ENCODE results near the gene PI4KB. TPM values are rescaled to one million over a fixed set of nuclear protein-coding genes. Genes with fewer than 3 reads are reported as not detected.
"Not testable (repeated sequence)": the region's sequence is repeated elsewhere in the genome, so short reads cannot be mapped to it uniquely, and the experiment has no call there.

PI4KB gene
- total RNA-seq = 43.4 and 57.0 TPM in 2 replicates

DNA sequence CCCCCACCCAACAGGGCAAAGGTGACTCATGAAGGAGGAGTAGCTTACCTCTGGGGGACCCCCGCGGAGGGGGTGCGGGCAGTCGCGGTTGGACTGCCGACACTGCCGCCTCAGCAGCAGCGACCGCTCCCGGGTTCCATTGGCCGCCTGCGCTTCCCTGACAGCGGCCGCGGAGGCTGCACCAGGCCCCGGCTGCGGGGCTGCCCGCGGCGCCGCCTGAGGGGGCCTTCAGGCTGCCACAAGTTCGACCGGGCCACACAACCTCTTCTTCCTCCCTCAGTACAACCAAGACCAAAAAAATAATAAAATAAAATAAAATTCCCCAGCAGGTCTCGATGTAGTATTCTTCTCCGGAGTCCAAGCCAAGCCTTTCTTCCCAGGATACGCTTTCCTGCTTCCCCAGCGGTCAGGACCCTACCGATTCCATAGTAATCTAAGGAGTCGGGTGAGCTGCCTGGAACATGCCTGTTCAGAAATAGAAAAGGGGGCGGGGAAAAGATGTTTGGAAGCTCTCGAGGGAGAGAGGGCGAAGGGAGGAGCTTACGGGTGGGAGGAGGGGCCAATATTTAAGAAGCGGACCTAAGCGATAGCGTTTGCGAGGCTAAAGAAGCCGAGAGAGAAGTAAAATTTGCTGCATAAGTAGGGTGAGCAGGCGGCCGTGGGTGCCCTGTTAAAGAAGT, at the start of gene PI4KB:
TSS of gene PI4KB (minus strand) at position 194 of the 680 bp plus-strand sequence. CDS start 10,935 bp downstream, outside the sequence.
- peak; percentile 97 for DNase-seq (ENCODE audit: low read depth)

DNA sequence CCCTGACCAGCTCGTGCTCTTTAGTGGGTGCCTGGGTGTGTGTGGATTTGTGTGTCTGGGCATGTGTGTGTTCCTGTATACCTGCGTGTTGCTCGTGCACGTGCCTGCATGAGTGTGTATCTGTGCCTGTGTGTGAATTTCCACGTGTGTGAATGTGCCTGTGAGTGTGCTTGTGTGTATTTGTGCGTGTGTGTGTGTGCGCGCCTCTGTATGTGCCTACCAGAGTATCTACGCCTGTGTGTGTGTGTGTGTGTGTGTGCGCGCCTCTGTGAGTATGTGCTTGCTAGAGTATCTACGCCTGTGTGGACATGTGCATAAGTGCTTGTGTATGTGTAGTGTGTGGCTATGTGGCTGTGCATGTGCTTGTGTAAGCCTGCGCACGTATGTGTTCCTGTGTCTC, 46.0 kb upstream of the PI4KB start:
- no peak for DNase-seq (ENCODE audit: low read depth)

DNA sequence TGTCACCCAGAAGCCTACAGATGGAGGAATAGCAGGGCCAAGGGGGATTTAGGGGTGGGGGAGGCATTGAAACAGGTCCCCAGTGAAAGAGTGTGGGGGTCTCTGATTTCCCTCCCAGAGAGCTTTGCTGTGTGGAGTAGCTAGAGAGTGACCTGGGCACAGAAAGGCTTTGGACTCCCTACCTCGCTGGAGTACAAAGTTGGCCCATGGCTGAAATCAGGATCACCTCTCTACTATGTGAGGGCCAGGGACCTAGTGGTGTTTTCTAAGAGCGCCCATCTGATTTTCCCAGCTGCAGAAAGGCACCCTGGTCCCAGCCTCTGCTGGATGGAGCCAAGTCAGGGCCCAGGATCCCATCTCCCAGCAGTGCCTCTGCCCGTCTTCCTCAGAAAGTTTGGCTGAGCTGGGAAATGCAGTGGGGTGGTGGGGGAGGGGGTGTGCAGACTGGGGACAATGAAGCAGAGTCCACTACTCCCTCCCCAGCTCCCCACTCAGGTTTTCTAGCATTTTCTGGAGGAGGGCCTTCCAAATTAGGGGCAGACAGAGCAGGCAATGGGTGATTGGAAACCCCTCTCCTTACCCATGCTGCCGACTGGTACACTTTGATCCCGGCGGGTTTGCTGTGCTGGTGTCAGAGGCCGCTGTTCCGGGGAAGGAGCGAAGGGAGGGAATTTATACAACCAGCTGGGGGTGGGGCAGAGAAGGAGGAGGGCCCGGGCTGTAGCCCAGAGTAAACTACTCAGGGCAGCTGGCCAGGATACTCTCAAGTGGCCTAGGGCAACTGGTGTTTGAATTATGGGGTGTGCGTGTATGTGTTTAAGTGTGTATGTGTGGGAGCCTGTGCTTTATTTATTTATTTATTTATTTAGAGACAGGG, 45.1 kb upstream of the PI4KB start, which contains the start of gene SELENBP1:
TSS of gene SELENBP1 (minus strand) at position 648 of the 877 bp plus-strand sequence. CDS start at position 584, 64 bp downstream.
- DNase-seq (ENCODE audit: low read depth) = peak; percentile 61

DNA sequence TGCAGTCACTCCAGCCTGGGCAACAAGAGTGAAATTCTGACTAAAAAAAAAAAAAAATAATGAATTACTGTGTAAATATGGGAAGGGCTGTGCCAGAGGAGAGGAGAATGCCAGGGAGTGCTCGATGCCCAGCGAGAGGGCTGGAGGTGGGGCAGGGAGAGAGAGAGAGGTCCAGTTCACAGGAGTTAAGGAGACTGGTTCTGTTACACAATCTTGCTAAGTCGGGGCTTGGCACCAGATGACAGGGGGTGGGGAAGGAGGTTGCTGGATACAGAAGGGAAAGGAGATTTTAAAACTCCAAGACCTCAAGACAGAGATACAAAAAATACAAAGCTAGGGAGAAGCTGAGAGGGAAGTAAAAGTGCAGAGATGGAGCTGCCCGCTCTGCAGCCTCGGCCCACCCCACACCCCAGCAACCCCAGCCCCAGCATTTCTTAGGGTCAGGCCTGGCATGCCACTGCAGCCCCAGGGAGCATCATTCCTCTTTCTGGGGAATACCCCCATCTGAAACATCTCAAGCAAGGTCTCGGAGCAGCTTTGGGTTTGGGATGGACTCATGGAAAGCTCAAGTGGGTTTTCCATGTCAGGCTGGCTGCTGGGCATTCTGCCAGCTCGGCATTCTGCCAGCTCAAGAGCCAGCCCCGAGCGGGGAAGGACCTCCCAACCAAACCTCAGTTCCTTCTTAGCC, 44.3 kb upstream of the PI4KB start:
- DNase-seq (ENCODE audit: low read depth) = peak; percentile 82

DNA sequence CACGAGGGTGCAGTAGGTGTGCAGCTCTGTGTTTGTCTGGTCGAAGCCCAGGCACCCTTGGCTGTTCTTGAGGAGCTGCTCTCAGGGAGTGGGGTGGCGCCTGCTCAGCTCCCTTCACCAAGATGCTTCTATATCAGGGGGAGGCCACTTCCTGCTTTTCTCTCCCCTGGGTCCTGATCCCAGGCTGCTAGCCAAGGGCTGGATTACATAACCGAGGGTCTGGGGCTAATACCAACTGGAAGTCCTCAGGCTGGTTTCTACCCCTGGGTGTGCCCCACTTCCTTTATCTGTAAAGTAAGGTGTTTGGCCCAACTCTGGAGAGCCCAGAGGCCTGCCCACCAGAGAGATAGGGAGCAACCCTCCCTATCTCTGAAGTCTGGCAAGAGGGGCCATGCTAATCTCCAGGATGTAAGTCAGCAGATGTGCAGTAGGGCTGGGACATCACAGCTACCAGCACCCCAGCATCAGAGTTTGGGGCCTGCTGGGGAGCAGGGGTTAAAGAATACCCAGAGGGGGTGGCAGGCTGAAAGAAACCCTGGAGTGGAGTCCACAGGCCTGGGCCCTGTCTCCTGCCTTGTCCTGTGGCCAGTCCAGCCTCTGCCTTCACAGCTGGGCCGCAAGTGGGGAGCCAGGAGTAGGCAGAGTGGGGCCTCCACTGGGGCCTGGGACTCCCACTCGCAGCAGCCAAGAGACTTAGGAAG, 43.1 kb upstream of the PI4KB start:
- DNase-seq (ENCODE audit: low read depth) = no peak

DNA sequence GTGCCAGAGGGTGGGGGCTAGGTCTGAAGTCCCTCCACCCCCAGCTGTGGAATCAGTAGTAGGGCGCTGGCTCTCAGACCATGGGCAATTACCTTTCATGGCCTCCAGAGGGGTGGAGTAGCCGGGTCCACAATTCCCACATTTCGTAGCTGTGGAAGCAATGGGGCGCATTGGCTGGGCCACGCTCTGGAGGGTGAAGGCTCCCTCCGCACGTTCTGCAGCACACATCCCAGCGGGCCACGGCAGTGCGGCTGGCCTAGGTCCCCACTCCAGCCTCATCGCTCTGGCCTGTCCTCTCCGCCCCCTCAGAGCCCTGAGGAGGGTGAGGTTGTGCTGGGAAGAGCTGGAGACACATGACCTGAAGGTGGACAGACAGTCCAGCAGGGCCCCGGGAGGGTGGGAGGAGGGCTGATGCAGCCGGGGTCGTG, 42.4 kb upstream of the PI4KB start:
- DNase-seq (ENCODE audit: low read depth) = no peak

DNA sequence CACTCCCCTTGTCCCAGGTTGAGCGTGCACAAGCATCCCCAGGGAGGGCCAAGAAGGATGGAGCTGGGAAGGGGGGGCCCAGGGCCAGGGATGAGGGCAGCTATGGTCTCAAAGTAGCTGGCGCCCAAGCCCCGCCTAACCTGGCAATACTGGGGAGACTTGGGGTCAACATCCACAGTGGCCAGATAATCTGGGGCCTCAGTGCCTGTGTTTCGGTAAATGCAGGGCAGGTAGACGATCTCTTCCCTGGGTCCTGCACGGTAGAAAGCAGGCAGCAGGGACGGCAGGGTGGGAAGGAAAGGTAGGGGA, 42.0 kb upstream of the PI4KB start:
- no peak for DNase-seq (ENCODE audit: low read depth)

DNA sequence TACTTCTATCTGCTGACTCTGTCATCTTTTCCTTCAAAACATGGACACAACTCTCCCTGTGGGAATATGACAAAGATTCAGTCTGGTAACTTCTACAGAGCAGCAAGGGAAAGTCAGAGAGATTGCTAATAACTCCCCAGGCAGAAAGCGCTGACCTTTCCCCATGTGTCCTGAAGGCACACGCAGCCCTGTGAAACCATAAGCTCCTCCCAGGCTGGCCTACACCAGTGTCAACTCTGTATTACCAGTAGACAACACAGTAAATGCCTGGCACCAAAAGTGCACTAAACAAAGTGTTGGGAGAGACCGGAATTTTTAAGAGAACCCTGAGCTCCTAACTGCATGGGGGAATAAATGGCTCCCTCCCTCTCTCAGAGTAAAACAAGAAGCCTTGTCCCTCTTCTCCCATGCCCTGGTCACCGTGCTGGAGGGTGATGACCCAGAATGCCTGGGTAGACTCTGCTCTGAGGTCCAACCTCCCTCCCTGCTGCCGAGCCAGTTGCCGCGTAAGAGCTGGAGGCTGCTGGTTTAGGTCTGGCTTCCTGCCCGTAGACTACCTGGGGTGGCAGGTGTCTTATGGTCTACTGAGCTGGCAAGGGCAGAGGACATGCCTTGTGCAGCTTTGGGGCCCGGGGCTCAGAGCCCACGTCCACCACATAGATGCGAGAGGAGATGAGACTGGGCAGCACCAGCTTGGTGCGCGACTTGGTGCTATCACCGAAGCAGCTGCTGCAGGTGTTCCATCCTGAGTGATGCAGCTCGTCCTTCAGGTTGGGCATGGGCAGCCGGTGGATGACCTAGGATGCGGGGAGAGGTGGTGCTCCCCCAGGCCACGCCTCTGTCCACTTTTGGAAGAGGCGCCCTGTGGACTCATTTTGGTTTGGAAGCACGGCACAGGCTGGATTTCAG, 41.4 kb upstream of the PI4KB start:
- DNase-seq (ENCODE audit: low read depth) = peak; percentile 28

DNA sequence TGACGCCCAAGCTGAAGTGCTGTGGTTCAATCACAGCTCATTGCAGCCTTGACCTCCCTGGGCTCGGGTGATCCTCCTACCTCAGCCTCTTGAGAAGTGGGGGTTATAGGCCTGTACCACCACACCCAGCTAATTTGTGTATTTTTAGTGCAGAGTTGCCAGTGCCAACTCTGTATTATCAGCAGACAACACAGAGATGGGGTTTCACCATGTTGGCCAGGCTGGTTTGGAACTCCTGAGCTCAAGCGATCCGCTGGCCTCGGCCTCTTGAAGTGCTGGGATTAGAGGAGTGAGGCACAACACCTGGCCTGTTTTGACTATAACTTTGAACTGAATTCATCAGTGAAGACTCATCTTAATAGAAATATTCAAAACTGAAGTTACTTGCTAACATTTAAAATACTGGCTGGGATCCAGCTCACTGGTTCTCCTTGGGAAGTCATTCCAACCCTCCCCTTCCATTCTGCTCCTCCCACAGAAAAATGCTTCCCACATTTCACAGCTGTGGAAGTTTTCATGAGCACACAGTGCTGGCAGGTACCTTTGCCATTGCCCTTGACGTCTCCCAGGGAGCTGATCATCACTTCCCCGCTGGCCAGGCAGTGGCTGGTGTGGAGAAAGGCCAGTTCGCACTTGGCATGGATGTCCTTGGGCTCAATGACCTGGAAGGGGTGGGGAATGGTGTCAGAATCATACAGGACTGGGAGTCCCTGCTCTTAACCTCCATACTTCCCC, 40.6 kb upstream of the PI4KB start:
- DNase-seq (ENCODE audit: low read depth) = peak; percentile 6

DNA sequence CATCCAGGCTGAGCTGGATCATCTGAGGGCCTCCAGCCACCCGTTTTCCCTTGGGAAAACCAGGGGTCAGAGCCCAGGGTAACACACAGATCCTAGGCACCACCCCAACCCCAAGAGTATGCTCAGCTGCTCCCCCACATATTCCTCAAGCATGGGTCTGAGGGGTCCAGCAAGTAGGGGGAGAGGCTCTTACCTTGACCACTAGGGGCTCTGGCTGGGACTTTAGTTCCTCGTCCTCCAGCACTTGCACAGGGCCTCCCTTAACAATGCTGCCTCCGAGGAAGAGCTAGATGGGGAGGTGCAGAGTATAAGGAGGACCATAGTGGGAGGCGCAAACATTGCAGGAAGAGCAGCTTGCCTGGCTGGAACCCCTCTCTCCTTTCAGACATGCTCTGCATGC, 37.8 kb upstream of the PI4KB start:
- no peak for DNase-seq (ENCODE audit: low read depth)

DNA sequence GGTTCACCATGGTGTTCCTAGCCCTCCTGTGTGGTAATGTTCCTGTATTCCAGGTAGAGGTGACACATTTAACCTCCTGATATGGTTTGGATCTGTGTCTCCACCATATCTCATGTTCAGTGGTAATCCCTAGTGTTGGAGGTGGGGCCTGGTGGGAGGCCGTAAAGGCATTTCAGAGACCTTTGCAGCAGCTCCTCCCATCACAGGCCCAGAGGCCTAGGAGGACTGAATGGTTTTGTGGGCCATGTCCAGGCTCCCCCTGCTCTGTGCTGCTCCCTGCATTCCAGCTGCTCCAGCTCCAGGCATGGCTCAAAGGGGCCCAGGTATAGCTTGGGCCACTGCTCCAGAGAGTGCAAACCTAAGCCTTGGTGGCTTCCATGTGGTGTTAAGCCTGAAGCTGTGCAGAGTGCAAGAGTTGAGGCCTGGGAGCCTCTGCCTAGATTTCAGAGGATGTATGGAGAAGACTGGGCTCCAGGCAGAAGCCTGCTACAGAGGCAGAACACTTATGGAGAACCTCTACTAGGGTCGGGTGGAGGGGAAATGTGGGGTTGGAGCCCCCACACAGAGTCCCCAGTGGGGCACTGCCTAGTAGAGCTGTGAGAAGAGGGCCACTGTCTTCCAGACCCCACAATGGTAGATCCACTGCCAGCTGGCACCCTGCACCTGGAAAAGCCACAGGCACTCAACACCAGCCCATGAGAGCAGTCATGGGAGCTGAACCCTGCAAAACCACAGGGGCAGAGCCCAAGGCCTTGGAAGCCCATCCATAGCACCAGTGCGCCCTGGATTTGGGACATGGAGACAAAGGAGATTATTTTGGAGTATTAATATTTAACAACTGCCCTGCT, 35.3 kb upstream of the PI4KB start:
- no peak for DNase-seq (ENCODE audit: low read depth)

DNA sequence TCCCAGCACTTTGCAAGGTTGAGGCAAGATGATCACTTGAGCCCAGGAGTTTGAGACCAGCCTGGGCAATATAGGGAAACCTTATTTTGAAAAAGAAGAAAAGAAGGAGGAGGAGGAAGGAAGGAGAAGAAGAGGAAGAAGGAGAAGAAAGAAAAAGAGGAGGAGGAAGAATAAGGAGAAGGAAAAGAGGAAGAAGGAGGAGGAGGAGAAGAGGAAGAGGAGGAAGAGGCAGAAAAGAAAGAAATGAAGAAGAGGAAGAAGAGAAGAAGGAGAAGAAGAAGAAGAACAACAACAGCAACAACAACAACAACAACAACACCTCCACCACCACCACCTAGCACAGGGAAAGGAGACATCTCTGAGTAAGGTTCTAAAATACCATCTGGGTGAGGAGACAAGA, 34.7 kb upstream of the PI4KB start:
- DNase-seq (ENCODE audit: low read depth) = no peak

DNA sequence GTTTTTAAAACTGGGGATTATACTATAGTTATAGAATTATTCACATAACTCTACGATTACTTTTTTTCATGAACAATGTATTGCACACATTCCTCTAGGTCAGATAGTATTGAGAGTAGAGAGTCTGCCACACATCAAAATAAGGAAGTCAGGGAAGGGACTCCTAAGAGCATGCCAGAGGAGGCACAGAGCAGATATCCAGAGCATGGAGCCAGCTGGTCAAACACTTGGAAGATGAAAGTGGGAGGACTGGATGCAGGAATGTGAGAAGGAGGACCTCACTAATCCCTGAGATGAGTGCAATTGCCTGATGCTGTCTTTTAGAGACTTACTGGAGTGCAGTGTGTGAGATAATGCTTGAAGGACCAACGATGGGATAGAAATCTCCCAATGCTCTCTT, 29.5 kb upstream of the PI4KB start:
- DNase-seq (ENCODE audit: low read depth) = no peak

DNA sequence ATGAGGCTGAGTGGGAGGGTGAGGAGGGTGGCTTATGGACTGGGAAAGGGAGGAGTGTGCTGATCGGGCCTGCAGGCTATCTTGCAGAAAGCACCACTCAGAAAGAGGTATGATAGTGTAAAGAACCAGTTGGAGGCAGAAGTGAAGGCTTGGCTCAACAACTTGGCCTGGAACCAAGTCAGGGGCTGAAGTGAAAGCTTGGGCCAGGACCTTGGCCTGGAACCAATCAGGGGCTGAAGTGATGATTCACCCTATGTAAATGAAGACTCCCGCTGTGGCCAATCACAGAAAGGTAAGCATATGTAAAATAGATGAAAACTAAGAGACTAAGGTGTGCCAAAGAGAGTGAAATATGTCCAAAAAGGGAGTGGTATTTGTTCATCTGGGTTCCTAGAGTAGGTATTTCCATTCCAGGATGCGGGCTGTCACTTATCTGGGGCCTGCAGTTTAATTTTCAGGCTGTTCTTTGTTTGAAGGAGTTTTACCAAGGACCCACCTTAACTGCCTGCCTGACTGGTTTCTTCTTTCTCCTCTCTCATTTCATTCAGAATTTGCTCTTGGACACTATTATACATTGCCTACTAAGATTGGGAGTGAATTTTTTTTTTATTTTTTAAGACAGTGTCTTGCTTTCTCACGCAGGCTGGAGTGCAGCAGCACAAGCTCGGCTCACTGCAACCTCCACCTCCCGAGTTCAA, 25.0 kb upstream of the PI4KB start:
- peak; percentile 31 for DNase-seq (ENCODE audit: low read depth)

DNA sequence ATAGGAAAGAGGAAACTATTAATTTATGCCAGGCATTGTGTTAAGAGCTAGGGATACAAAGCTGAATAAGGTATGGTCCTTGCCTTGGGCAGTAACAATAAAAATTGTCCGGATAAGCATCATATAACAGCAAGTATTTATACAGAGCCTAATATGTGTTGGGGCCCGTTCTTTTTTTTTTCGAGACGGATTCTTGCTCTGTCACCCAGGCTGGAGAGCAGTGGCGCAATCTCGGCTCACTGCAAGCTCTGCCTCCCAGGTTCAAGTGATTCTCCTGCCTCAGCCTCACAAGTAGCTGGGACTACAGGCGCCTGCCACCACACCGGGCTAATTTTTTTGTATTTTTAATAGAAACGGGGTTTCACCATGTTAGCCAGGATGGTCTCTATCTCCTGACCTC, 23.1 kb upstream of the PI4KB start:
- DNase-seq (ENCODE audit: low read depth) = not testable (repeated sequence)

DNA sequence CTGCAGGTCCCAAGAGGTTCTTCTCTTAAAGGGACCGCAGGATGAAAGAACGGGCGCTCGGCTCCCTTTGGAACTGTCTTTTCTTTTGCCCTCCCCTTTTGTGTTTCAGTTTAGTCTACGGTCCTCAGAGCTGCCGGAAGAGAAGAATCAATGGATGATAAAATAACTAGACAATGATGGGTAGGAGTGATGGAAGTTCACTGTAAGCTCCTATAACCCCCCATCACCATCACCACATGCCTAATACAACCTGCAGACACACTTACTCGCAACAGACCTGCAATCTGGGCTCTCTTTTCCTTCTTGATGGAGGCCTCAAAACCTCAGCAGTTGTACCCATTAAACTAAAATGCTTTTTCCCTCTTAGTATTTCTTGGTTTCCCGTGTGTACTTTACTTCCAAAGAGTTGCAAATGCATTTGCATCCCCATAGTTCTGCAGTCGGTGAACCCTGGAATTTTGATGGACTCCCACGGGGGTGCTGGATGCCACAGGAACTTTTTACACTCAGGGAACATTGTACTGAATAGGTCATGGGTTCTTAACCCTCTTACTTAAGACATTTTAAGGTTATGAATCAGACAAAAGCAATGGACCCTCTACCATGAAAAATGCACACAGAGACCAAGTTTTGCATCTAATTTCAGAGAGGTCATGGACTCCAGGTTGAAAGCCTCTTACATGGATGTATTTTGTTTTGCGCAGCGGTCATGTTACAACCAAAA, 20.5 kb upstream of the PI4KB start:
- peak; percentile 70 for DNase-seq (ENCODE audit: low read depth)

DNA sequence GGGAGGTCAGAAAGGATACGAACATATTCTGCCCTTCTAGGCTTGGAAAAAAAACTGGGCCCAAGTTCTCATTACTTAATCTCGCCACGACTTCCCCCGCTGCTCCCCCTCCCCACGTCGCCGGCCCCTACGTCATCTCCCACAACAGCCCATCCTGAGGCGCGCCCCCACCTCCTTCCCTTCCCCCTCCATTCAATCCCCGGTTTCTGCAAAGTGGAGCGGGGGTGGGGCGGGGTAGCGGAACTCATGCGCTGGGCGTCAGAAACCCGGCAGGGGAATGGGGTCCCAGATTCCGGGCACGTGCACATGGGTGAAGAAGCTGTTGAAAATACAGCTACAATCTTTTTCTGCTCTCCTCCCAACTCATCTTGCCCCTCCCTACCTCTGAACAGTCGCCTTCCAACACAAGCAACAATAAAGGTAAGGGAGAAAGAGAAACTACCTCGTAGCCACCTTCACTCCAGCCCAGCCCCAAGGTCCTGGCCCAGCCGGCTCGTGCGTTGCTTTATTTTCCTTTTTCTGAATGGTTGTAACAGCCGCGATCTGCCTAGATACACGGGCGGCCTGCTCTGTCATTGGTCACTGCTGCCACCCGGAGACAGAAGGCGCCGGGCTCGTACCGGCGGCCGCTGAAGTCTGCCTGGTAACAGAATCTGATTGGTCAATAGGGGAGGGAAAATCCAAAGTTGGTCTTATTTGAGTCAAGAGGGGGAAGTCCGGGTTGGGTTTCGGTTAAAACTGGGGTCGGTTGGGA, 19.7 kb upstream of the PI4KB start, which contains the start of gene RFX5:
TSS of gene RFX5 (minus strand) at position 484 of the 754 bp plus-strand sequence. CDS start 932 bp downstream, outside the sequence.
- peak; percentile 97 for DNase-seq (ENCODE audit: low read depth)

All from renal cortical epithelial cell (primary cell).